GM18505 (cell line): ENCODE measurements around the gene RNF8.
"Not testable (repeated sequence)": the region's sequence is repeated elsewhere in the genome, so short reads cannot be mapped to it uniquely, and the experiment has no call there.

ENCODE experiments used
- ATAC-seq: cut with Tn5 transposase; IDR thresholded peaks from one replicate; pipeline ENCODE4 v1.9.1; 2021; ENCODE audit not compliant: unreplicated experiment
- POLR2A ChIP-seq: IDR thresholded peaks from 4 replicates; pipeline ENCODE4 v1.6.1; 2011; ENCODE audit warnings: borderline replicate concordance; ENCODE audit not compliant: insufficient read depth, insufficient read length; ENCODE audit errors: extremely low read depth

The RNF8 gene

DNA sequence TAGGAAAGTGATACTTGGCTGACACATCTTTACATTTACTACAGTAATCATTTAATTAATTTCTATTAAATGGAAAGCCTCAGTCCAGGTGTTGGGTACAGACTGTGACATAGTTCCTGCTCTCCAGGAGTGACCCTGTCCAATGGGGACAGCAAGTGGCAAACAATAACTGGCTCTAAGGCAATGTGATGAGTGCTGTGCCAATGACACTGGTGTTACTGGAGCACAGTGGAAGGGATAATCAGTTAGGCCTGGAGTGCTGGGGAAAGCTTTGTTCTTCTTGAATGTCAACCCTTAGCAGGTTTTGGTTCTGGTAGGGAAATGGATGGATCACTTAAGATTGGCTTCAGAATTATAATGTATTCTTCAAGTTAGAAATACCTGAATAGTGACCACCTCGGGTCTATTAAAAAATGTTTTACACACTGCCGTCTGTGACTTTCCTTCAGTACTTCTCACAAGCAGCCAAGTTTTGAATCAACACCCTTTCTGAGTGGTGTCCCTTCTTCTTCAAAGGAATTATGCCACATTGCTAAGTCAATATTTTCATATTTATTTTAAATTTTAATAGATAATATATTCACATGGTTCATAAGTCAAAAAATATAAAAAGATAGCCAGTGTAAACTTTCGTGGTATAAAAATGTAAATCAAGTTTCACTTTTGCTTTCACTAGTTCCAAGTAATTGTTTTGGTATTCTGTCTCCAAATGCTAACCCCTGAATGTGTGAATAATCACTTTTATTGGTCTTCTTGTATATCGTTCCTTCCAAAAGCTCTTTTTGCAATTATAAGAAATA lies 88.8 kb downstream of the RNF8 start:
- ATAC-seq = no peak
- no peak for TF ChIP-seq POLR2A

- not testable (repeated sequence) for ATAC-seq
Measured at GRCh38 chr6:37443216-37443542, 89.4 kb downstream of the RNF8 start.
